Pancreas (tissue), 10 donors: Measurements from ENCODE around the gene MEX3C. TPM values are rescaled to one million over a fixed set of nuclear protein-coding genes. Genes with fewer than 3 reads are reported as not detected.

Source experiments
- ATAC-seq, 4 donors: fragments of 200-7000 bp; cut with Tn5 transposase; one replicate each; pipeline versions ENCODE4 v1.8.0 to v1.9.1; 2020; ENCODE audit warnings: mild to moderate bottlenecking in 4 of 4, moderate library complexity in 4 of 4
- DNase-seq, 6 donors: peaks; one replicate each; pipeline ENCODE4 v3.0.0-alpha.2; 2020
- FAIRE-seq: peaks from 2 replicates; lab custom pipeline; 2012; peaks lifted over from hg19 to GRCh38; lab: Jason Lieb, UNC
- H3K27ac ChIP-seq, 4 donors: fragments of 200-600 bp; sonication (generic); 1 replicate in 3 of 4; 2 replicates in 1 of 4; pipeline versions ENCODE4 v1.5.0 to v1.8.0; 2020
- H3K27me3 ChIP-seq, 4 donors: fragments of 200-600 bp; one replicate each; pipeline ENCODE4 v1.8.0; 2021
- H3K36me3 ChIP-seq, 3 donors: fragments of 200-600 bp; sonication (generic) in 1 of 3; one replicate each; pipeline versions ENCODE4 v1.5.0 to v1.8.0; 2020 to 2021
- H3K4me1 ChIP-seq, 3 donors: fragments of 200-600 bp; one replicate each; pipeline ENCODE4 v1.8.0; 2021
- H3K4me3 ChIP-seq, 4 donors: fragments of 200-600 bp; sonication (generic) in 2 of 4; one replicate each; pipeline versions ENCODE4 v1.5.0 to v1.8.0; 2020 to 2021
- H3K9me3 ChIP-seq, 4 donors: fragments of 200-600 bp; one replicate each; pipeline ENCODE4 v1.8.0; 2021
- CTCF ChIP-seq, 4 donors: fragments of 200-600 bp; sonication (generic) in 3 of 4; IDR thresholded peaks; one replicate each; pipeline versions ENCODE4 v1.5.0 to v1.8.0; 2021; ENCODE audit warnings: antibody characterized with exemption in 4 of 4
- WGBS, 2 donors: extraction: QIAGEN DNeasy Blood & Tissue Kit; methylation state at CpG; one replicate each; pipeline ENCODE4 v1.1.7; 2013; 5-methylcytosine and 5-hydroxymethylcytosine counted together
- intact Hi-C, 3 donors: fragments of 100-400 bp; cut with DNase I; formaldehyde crosslinking; loops; one replicate each; pipeline versions ENCODE4 v1.11.1 to v1.14.2; 2022
- polyA plus RNA-seq, 2 donors: library from polyadenylated mRNA; stranded (reverse); fragments of 200-250 nt; gene quantifications; one replicate each; pipeline ENCODE4 v1.2.3, GENCODE V29; 2013
- total RNA-seq, 6 donors: library from RNA; stranded (reverse); fragmentation: NEBNext Ultra II Directional in 4 of 6; extraction: Animal tissue kit (Norgen Biotek cat#: 25700) in 4 of 6; gene quantifications; one replicate each; pipeline versions ENCODE4 v1.2.1 to v1.2.4, GENCODE V29; 2021 to 2023
- donor health status: healthy with polysubstance abuse.
- donor health status: DM: no; HTN: no; CAD: no; lungs with moderate emphysema.
- donor health status: DM: no; HTN: no; CAD: no.
- donor health status: control.
- donor health status: control.
- donor health status: Bipolar disorder and iron deficiency.
- donor health status: DM: yes; HTN: yes; CAD: no.
- donor health status: DM: no; HTN: no; CAD: no.
- donor health status: DM: no; HTN: no; CAD: no.
- donor health status: DM: yes; HTN: yes; CAD: no.

Gene MEX3C
- total and polyA plus RNA-seq, 8 donors, result 4.2 to 18.6 (median 9.8) TPM

- Histone ChIP-seq H3K4me1 (no peaks in the 10 kb centered on the region), H3K36me3 (no peaks in the 10 kb centered on the region), H3K9me3 (no peaks in the 10 kb centered on the region), H3K27me3 (no peaks in the 10 kb centered on the region), H3K27ac (no peak overlapping the region), H3K4me3 (no peak overlapping the region)
- DNase-seq, result no peak
- no peak for FAIRE-seq
- 69 to 84% methylated on average over 11 of the region's 11 CpGs for WGBS, 2 donors
- intact Hi-C loops, result loop anchor here in 1 of 3 donors (10.0 kb wide), 1 partner anchor 60 kb away; no protein-coding TSS in a partner anchor
- ATAC-seq, result no peak
- TF ChIP-seq CTCF (IDR thresholded peaks at IDR 0.05), result no peak
These were observed 36.9 kb upstream of the MEX3C start for GRCh38 chr18:51234117-51235008.

GRCh38 chr18:51229328-51229727 is 31.8 kb upstream of the MEX3C start:
- WGBS, 2 donors, result 79% methylated on average over 4 of the region's 4 CpGs
- no peaks in the 10 kb centered on the region for H3K36me3 ChIP-seq
- no peaks in the 10 kb centered on the region for H3K9me3 ChIP-seq
- no peaks in the 10 kb centered on the region for H3K27me3 ChIP-seq
- no peak overlapping the region for H3K27ac ChIP-seq
- no peak overlapping the region for H3K4me3 ChIP-seq
- no peak for TF ChIP-seq CTCF (IDR thresholded peaks at IDR 0.05)
- DNase-seq (no peak), ATAC-seq (no peak), FAIRE-seq (no peak)
- H3K4me1 ChIP-seq, result no peaks in the 10 kb centered on the region
- intact Hi-C loops, result no loop called here

GRCh38 chr18:51227660-51228059 is 30.2 kb upstream of the MEX3C start:
- ATAC-seq, result no peak
- TF ChIP-seq CTCF (IDR thresholded peaks at IDR 0.05), result no peak
- H3K27ac ChIP-seq, result no peak overlapping the region
- intact Hi-C loops, result no loop called here
- no peak for DNase-seq
- H3K4me1 ChIP-seq, result no peaks in the 10 kb centered on the region
- WGBS, 2 donors, result 38 to 48% methylated on average over 1 of the region's 1 CpG
- FAIRE-seq, result no peak
- no peak overlapping the region for H3K4me3 ChIP-seq
- H3K36me3 ChIP-seq, result no peaks in the 10 kb centered on the region
- H3K27me3 ChIP-seq, result no peaks in the 10 kb centered on the region
- no peaks in the 10 kb centered on the region for H3K9me3 ChIP-seq

GRCh38 chr18:51226587-51227350 is 29.3 kb upstream of the MEX3C start:
- WGBS, 2 donors, result 81 to 88% methylated on average over 4 of the region's 4 CpGs
- ATAC-seq (no peak), FAIRE-seq (no peak), DNase-seq (no peak)
- H3K27ac ChIP-seq, result no peak overlapping the region
- H3K36me3 ChIP-seq, result no peaks in the 10 kb centered on the region
- TF ChIP-seq CTCF (IDR thresholded peaks at IDR 0.05), result no peak
- no peaks in the 10 kb centered on the region for H3K27me3 ChIP-seq
- H3K4me1 ChIP-seq, result no peaks in the 10 kb centered on the region
- no peaks in the 10 kb centered on the region for H3K9me3 ChIP-seq
- no peak overlapping the region for H3K4me3 ChIP-seq
- intact Hi-C loops, result no loop called here
